ENCODE data around the gene MCAT.

The MCAT gene

GRCh38 chr22:43160497-43161126 lies 17.4 kb upstream of the MCAT start:
- no peak for TF ChIP-seq CTCF (IDR thresholded peaks at IDR 0.05; ENCODE audit: extremely low read depth, insufficient read depth, missing control alignments)
- DNase-seq (ENCODE audit: low spot score) = no peak
- in situ Hi-C loops (cut with MboI; ENCODE audit: low pct_unique_long_range_greater_than_20kb, low sequenced_read_pairs, unreplicated experiment) = no loop called here

- peak; percentile 32 for TF ChIP-seq CTCF (IDR thresholded peaks at IDR 0.05; ENCODE audit: extremely low read depth, insufficient read depth, missing control alignments)
- no peak for DNase-seq (ENCODE audit: low spot score)
- in situ Hi-C loops (cut with MboI; ENCODE audit: low pct_unique_long_range_greater_than_20kb, low sequenced_read_pairs, unreplicated experiment) = no loop called here
These were observed 16.4 kb upstream of the MCAT start for GRCh38 chr22:43159484-43160178.

DNA sequence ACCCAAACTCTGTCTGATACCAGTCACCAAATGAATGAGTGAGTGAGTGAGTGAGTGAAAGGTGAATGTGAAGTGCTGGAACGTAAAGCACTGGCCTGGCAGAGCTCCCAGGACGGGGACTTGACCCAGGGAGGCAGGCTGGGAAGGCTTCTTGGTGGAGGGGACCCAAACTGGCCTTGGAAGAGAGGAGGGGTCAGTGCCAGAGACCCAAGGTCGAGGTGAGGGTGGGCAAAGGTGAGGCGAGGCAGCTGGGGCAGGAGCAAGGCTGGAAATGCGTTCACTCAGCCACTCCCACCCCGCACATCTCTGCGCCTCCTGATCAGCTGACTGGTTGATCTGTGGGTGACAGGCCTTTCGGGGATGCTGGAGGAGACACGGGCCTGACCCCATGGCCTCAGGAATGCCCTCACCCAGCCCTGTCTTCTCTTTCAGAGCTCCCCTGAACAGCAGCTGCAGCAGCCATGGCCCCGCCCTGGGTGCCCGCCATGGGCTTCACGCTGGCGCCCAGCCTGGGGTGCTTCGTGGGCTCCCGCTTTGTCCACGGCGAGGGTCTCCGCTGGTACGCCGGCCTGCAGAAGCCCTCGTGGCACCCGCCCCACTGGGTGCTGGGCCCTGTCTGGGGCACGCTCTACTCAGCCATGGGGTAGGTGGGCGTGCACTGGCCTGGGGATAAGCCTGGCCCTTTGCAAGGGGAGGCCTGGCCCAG lies 15.7 kb upstream of the MCAT start:
- in situ Hi-C loops (cut with MboI; ENCODE audit: low pct_unique_long_range_greater_than_20kb, low sequenced_read_pairs, unreplicated experiment) = no loop called here
- no peak for DNase-seq (ENCODE audit: low spot score)
- TF ChIP-seq CTCF (IDR thresholded peaks at IDR 0.05; ENCODE audit: extremely low read depth, insufficient read depth, missing control alignments) = no peak

DNA sequence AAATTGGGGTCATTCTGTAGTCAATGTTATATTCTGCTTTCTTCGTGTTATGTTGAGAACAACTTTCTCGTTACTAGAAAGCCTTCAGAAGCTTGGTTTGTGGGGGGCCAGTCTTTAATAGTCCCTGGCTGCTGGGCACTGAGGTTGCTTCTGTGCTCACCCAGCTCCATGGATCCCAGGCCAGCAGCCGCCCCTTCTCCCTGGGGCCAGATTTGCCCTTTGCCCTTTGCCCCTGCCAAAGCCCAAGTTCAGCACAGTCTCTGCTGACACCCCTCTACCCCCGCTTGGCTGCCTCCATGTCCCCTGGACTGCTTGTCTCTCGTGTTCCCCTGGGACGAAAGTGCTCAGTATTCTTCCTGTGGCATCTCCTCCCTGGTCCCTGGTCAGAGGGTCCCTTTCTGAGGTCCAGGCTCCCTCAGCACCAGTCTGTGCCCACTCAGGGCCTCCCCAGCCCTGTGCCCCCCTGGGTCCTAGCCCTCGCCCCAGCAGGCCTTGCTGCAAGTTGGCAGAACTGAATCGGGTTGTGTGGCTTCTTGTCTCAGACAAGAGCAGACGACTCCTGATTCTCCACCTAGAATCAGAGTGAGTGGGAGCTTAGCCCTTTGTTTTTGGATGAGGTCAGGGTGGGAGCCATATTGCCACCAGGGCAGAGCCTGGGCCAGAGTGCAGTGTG lies 14.8 kb upstream of the MCAT start:
- no peak for DNase-seq (ENCODE audit: low spot score)
- in situ Hi-C loops (cut with MboI; ENCODE audit: low pct_unique_long_range_greater_than_20kb, low sequenced_read_pairs, unreplicated experiment) = no loop called here
- no peak for TF ChIP-seq CTCF (IDR thresholded peaks at IDR 0.05; ENCODE audit: extremely low read depth, insufficient read depth, missing control alignments)

GRCh38 chr22:43156413-43156812 lies 13.2 kb upstream of the MCAT start:
- in situ Hi-C loops (cut with MboI; ENCODE audit: low pct_unique_long_range_greater_than_20kb, low sequenced_read_pairs, unreplicated experiment) = no loop called here
- no peak for TF ChIP-seq CTCF (IDR thresholded peaks at IDR 0.05; ENCODE audit: extremely low read depth, insufficient read depth, missing control alignments)
- no peak for DNase-seq (ENCODE audit: low spot score)

GRCh38 chr22:43155789-43156188 lies 12.6 kb upstream of the MCAT start:
- DNase-seq (ENCODE audit: low spot score) = no peak

More at GRCh38 chr22:43155789-43156188, 12.6 kb upstream of the MCAT start:
- in situ Hi-C loops (cut with MboI; ENCODE audit: low pct_unique_long_range_greater_than_20kb, low sequenced_read_pairs, unreplicated experiment) = no loop called here
- no peak for TF ChIP-seq CTCF (IDR thresholded peaks at IDR 0.05; ENCODE audit: extremely low read depth, insufficient read depth, missing control alignments)
